EH (cell line): Measurements from ENCODE around the gene CAND2.
A peak's percentile ranks its signal among the peaks of the same experiment; 100 is the strongest.
"Not testable (repeated sequence)": the region's sequence is repeated elsewhere in the genome, so short reads cannot be mapped to it uniquely, and the experiment has no call there.

Experiments used
- DNase-seq: peaks from one replicate; pipeline ENCODE4 v3.0.0-alpha.2; 2015; ENCODE audit warnings: low read depth

CAND2 gene

DNA sequence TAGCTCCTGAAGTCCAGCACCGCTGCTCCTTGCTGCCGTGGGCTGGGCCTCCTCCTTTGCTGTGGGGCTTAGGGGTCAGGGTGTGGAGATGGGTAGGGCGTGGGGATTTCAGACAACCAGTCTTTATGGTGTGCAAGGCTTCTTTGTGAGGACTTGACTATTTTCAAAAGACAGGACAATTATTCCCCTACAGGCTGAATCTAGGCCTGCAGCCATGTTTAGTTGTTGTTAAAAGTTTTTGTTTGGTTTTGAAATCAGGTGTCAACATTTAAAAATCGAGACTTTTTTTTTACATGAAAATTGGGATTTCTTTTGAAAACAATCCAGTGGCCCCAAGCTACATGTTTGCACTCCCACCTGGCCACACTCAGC is 34.3 kb downstream of the CAND2 start:
- no peak for DNase-seq

DNA sequence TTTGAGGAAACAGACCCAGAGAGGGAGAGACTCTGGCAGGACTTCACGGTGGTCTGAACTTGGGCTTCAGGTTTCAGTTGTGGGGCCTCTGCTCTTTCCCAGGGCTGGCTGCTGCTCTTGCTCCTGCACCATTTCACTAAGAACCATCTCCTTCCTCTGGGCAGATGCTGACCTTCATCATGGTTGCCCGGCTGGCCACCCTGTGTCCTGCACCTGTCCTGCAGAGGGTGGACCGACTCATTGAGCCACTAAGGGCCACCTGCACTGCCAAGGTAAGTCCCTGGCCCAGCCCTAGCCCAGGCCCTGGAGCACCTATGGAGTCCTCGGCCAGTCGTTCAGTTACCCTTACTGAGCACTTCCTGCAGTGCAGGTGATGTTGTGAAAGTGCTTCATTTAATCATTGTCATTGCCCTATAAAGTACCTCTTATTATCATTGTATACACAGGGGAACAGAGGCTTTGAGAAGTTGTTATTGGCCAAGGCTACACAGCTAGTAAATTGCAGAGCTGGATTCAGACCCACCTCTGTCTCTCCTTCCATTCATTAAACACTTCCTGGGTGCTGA is 34.9 kb downstream of the CAND2 start:
- no peak for DNase-seq

DNA sequence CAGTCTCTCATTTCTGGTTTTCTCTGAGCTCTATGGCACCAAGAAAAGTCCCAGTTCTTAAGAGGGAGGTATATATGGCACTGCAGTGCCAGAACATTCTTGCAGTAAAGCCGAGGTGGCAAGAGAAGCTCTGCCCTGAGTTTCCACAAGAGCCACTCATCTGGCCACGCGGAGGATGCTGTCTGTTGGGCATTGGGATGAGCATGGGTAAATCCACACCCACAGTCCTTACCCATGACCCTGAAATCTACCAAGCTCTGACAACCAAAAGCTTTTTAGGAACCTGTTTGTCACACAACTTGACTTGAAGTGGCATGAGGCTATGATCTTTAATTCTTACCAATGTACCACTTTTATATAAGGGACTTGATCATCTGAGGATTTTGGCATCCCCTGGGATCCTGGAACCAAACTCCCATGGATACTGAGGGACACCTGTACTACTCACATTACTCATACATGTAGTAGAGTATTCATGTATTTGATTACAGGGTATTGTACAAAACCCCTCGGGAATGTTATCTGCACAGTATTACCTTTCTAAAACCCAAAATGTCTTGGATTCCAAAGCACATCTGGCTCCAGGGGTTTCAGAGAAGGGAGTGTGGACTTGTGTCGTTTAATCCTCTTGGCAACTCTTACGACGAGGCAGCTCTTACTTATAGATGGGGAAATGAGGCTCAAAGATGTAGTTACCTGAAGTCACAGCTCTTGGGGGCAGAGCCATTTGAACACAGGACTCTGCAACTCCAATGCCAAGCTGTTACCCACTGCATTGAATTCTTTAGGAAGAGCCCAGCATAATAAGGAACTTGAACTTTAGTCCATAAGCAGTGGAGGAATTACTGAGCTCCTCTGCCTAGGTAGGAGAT is 36.1 kb downstream of the CAND2 start:
- no peak for DNase-seq

DNA sequence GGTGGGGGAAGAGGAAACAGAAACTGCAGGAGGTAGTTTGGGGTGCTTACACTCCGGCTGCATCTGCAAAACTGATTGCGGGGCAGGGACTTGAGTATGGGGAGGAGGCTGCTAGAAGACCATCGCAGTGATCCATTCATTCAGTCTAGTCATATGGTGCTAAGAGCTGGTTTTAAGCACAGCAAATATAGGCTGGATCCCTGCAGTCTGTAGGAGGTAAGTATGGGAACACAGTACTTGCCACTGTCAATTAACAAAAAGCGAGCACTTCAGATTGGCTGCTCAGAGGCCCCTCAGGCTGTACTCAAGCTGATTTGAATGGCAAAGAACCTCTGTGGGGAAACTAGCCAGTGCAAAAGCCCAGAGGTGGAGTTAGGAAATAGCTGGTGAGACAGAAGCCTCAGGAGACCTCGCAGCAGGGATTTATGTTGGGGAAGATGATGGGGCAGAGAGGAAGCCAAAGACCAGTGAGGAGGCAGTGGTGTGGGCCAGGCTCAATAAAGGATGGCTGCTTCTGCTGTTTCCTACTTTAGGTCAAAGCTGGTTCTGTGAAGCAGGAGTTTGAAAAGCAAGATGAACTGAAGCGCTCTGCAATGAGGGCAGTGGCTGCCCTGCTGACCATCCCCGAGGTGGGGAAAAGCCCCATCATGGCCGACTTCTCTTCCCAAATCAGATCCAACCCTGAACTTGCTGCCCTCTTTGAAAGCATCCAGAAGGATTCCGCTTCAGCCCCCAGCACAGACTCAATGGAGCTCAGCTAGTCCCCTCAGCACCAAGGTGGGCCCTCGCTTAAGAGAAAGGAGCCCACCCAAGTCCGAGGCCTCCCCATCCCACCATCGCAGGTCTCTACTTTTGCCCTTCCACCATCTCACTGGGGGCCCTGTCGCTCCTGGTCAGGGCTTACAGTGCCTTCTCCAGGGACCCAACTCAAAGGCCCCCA is 37.0 kb downstream of the CAND2 start:
- DNase-seq: no peak

DNA sequence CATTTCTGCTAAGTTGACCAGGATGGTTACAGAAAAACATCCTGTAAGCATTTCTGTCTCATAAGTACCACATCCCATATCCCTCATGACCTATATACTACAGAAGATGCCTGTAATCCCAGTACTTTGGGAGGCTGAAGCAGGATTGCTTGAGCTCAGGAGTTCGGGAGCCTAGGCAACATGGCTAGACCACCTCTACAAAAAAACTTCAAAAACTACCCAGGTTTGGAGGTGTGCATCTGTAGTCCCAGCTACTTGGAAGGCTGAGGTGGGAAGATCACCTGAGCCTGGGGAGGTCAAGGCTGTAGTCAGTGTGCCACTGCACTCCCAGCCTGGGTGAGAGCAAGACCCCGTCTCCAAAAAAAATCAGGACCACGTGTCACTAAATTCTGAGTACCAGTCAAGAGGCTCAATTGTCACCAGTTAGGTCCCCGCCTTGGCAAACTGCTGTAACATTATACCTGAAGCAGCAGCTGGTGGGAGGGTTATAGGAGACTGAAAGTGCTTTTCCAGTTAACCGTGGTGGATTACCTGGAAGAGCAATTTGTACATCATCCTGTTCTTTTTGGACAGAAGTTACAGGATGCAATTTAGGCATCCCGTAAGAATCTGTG is 38.7 kb downstream of the CAND2 start:
- no peak for DNase-seq

DNA sequence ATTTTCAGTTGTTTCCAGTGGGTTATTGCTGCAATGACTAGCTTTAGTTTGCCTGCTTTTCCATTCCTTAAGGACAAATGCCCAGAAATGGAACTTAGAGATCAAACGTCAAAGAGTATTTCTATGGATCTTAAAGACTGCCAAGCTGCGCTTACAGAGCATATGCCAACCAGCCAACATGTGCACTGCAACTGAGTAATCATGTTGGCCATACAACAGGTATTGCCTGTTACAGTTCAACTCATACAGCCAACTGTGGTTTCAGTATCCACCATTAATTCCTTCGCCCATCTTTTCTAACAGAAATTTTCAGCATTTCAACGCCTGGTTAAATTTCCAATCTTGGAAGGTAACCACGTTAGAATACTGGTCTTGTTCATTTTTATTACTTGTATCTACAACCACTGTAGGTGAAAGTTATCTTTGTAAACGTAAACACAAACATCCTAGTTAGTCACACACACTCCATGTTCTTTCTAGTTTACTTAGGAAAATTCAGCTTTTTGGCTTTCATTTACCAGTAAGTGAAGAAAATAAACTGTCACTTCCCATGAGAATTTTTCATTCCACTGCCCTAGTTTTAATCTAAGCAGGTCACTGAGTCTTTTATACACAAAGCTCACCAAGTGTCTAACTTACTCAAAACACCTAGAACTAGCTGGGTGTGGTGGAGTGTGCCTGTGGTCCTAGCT is 41.0 kb downstream of the CAND2 start:
- no peak for DNase-seq

DNA sequence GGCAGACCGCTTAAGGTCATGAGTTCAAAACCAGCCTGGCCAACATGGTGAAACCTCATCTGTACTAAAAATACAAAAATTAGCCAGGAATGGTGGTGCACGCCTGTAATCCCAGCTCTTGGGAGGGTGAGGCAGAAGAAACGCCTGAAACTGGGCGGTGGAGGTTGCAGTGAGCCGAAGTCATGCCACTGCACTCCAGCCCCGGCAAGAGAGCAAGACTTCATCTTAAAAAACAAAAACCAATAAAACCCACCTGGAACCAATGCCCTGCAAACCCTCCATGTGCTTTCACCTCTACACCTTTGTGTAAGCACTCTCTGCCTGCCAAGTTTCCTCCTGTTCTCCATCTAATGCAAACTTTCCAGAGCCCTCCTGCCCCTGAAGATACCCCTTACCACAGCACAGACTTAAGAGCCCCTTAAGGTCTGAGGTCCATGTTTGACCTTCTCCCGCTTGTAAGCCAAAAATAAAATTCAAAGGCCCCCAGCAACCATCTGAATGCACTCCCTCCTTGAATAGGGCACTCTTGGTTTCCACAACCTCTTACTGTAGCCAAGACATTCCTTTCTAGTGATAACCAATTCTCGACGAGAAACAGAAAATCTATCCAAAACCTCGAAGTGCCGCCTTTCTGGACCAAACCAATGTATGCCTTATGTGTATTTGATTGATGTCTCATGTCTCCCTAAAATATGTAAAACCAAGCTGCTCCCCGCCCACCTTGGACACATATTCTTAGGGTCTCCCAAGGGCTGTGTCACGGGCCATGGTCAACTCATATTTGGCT is 41.9 kb downstream of the CAND2 start:
- DNase-seq: peak; percentile 34

DNA sequence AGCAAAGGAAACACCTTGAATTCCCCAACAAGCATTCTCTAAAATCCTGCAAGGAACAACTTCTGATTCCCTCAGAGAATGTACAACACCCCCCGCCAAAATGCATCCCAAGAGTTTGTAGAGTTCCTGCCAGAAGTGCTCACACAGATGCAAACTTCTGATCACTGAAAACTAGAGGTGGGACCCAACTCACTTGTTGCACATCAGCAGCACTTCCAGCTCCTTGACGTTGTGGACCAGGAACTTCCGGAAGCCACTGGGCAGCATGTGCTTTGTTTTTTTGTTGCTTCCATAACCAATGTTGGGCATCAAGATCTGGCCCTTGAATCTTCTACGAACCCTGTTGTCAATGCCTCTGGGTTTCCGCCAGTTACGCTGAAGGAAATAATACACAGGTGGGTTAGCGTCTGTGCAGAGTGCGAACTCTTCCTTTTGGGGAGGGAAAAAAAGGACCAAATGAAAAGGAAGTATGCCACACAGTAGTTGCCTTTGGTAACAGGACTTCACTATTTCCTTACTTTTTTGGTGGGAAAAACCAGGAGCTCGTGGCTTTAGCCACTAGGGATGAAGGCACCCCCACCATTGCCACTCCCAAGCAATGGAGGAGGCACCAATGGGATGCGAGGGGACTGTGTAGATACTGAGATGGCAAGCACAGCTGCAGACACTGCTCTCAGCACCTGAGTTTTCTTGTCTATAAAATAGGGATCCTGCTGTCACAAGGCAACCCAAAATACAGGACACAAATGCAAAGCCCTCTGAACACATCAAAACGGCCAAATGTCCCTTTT is 42.9 kb downstream of the CAND2 start:
- no peak for DNase-seq

DNA sequence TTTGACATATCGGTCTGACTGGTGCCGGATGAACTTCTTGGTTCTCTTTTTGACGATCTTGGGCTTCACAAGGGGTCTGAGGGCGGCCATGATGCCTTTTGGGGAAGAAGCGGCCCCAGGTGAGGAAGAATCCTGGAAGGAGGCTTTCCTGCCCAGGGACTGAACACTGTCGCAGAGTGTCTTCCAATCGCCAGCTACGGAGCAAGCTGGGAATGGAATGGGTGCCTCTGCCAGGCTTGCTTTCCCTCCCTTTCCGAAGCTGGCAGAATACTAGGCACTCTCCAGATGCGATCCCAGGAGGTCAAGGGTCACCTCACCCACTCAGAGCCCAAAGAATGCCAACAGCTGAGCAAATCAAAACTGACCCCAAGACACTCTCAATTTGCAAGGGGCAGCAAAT is 43.7 kb downstream of the CAND2 start:
- not testable (repeated sequence) for DNase-seq

DNA sequence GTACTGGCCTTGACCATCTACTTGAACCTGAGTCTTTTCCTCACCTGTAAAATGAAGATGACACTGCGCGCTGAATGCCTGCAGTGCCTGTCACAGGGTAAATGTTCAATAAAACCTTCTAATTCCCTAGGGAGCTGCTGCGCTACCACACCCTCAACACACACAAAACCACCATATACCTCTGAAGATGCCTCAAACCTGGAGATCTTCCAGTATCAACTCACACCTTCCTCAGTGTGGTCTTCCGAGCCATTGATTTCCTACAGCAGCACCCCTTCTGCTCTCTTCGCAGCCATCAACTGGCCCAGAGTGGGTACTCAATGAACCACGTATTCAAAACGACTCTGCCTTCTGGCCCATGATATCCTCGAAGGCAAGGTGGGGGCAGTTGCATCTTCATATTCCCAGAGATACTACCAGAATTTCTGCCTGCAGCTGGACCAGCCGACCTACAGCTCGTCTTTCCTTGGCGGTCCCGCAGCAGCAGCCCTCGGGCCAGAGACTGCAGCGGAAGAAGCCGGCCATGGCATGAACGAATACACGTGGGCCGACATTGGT is 44.2 kb downstream of the CAND2 start:
- DNase-seq: peak; percentile 51

DNA sequence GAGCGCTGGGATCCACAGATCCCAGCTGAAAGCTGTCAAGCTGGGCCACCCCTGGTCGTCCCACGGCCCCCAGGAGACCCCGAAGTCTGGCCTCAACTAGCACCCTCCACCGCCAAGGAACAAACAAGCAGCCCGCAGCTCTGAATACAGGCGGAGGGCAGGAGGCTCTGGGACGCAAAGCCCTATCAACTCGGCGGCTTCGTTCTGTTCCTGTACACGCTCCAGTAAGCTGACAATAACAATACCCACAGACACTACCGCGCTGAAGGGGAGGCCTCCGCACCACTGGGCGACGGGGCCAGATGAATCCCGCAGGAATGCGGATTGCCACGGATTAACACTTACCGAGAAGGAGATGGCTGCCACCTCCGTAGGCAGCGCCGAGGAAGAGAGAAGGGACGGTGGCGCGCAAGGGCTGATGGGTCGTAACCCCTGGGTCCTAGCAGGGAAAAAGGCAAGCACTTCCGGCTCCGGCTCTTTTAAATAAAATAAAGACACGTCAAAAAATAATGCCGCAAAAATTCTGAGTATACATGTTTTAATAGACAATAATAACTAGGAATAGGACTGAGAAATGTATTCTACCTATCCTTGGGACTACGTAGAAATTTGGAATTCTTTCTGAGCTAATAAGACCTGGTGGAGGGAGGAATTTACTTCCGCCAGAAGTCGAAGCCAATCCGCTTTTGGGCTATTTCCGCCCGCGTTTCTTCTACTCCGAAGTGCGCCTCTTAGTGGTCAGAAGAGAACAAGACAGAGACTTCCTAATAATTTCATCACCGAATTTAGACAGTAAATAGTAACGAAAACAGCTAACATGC is 44.9 kb downstream of the CAND2 start, which contains the start of gene RPL32:
Gene RPL32, minus strand, starts transcription at position 417 of the 821 bp plus-strand sequence. CDS start 1,328 bp downstream, outside the sequence.
- peak; percentile 95 for DNase-seq

DNA sequence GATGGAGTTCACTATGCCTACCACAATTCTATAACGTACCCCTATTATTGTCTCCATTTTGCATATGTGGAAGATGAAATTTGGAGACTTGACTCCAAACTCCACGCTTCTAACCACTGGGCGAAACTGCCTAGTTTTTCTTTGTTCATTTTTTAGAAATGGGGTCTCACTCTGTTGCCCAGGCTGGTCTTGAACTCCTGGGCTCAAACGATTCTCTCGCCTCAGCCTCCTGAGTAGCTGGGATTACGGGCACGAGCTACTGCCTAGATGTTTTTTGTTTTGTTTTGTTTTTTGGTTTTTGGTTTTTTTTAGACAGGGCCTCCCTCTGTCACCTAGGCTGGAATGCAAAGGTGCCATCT is 45.5 kb downstream of the CAND2 start:
- DNase-seq: no peak

DNA sequence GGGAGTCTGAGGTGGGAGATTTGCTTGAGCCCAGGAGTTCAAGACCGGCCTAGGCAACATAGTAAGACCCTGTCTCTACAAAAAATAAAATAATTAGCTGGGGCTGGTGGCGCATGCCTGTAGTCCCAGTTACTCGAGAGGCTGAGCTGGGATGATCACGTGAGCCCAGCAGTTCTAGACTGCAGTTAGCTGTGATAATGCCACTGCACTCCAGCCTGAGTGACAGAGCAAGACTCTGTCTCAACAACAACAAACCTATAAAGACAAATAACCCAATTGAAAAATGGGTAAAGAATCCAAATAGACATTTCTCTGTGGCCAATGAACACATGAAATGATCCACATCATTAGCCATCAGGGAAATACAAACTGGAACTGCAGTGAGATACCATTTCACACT is 46.0 kb downstream of the CAND2 start:
- no peak for DNase-seq

DNA sequence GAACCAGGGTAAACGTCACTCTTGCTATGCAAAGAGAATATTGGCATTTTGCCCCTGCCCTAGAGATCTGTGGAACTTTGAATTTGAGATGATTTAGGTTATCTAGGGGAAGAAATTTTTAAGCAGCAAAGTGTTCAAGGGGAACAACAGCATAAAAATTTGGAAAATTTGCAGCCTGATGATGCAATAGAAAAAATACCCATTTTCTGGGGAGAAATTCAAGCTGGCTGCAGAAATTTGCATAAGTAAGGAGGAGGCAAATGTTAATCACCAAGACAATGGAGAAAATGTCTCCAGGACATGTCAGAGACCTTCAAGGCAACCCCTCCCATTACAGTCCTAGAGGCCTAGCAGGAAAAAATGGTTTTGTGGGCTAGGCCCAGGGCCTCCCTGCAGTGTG is 49.3 kb downstream of the CAND2 start:
- no peak for DNase-seq

DNA sequence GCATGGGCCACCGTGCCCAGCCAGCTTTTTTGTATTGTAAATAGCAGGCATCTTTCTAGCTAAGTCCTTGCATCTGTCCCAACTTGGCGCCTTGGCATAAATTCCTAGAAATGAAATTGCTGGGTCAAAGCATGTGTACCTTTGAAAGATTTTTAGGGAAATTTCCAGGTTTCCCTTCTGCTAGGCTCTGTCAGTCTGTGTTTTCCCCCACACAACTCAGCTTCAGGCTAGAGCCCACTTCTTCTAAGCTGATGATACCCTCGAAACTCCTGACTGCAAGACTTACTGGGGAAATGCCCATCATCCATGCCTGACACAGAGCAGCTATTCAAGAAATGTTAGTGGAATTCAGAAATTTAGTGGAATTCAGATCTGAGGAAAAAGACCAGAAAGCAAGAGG is 55.7 kb downstream of the CAND2 start:
- DNase-seq: no peak

DNA sequence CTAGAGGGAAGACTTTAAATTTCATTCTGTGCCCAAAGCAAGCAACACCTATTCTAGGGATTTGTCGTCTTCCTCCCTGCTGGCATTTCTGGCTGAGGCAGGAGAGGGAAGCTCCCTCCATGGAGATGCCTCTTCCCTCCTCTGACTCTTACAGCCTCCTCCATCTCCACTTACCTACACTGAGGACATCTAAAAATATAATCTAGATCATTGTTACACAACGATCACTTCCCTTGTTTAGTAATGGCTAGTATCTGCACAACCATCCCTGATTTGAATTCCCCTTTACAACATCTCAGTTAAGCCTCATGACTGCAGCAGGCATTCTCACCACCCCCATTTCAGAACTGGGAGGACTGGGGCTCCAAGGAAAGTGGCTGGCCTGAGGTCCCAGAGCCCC is 57.4 kb downstream of the CAND2 start:
- DNase-seq: not testable (repeated sequence)

DNA sequence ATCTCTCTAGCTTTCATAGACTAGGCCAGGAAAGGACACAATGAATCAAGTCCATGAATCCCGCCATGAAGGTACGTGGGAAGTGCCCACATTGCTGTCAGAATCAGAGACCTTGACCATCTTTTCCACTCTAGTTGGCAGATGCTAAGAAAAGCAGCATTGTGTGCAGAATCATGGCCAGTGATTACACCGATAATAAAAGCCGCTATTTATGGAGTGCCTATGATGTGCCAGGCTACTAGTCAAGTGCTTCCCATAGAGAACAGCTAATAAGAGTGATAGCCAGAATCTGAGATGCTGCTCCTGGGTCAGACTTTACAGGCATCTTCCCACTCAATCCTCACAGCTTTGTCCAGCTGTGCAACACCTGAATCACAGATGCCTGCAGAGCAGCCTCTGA is 58.1 kb downstream of the CAND2 start:
- no peak for DNase-seq

DNA sequence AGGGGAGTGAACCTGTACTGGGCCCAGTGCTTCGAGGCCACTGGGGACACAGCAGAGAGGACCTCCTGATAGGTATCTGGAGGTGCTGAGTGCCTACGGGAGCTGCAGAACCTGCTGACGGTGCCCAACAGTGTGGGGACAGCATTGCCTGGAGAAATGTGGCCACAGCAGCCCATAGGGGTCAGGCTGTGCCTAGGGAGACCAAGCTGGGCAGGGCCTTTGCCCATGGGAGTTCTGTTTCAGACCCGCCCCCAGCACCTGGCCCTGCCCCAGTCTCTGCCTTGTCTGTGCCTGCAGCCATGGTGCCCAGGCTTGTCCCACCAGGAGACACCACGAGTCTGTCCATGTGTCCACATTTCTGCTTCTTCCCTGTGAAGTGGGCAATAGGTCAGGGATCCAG is 60.1 kb downstream of the CAND2 start:
- no peak for DNase-seq

DNA sequence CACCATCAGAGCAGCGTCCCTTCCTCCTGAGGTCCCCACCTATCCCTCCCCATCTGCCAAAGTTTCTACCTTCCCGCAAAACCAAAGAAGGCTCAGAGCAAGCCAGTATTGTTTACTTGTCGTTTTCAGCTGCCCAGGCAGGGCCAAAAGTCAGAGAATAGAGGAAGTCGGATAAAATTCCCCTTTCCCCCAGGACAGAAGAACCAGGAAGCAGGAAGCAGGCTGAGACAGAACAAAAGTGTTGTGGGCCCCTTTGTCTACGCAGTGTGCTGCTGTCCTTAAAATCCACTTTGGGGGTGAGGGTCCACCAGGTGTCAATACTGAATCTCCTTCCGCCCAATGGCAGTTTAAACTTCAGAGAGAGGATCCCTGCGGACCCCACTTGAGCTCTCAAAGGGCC is 63.4 kb downstream of the CAND2 start:
- no peak for DNase-seq
